WERI-Rb-1 (cell line): ENCODE results near the gene STOML1.

Source experiments
- DNase-seq: peaks from one replicate; pipeline ENCODE4 v3.0.0-alpha.2; 2020
- H3K27ac ChIP-seq: fragments of 250-450 bp; sonication (Bioruptor Pico); 2 replicates; pipeline ENCODE4 v1.5.1; 2020; ENCODE audit warnings: mild to moderate bottlenecking, moderate library complexity
- H3K27me3 ChIP-seq: fragments of 250-450 bp; sonication (Bioruptor Pico); 2 replicates; pipeline ENCODE4 v1.5.1; 2021; ENCODE audit warnings: mild to moderate bottlenecking, low read depth, moderate library complexity; ENCODE audit not compliant: insufficient read depth, severe bottlenecking
- H3K36me3 ChIP-seq: fragments of 250-450 bp; sonication (Bioruptor Pico); 2 replicates; pipeline ENCODE4 v1.5.1; 2020; ENCODE audit warnings: mild to moderate bottlenecking, moderate library complexity
- H3K4me3 ChIP-seq: 2 replicates; pipeline ENCODE4 v1.5.1; 2011; ENCODE audit warnings: low read depth, mild to moderate bottlenecking, control low read depth, low read length
- H3K9me3 ChIP-seq: fragments of 250-450 bp; sonication (Bioruptor Pico); 2 replicates; pipeline ENCODE4 v1.5.1; 2021; ENCODE audit warnings: mild to moderate bottlenecking, moderate library complexity; ENCODE audit not compliant: severe bottlenecking
- TF ChIP-seq, protein P1 (sequence below): IDR thresholded peaks from 2 replicates; pipeline ENCODE4 v1.5.1; 2011; ENCODE audit warnings: low read depth, mild to moderate bottlenecking, control low read depth, inconsistent platforms, low read length

Gene STOML1

DNA sequence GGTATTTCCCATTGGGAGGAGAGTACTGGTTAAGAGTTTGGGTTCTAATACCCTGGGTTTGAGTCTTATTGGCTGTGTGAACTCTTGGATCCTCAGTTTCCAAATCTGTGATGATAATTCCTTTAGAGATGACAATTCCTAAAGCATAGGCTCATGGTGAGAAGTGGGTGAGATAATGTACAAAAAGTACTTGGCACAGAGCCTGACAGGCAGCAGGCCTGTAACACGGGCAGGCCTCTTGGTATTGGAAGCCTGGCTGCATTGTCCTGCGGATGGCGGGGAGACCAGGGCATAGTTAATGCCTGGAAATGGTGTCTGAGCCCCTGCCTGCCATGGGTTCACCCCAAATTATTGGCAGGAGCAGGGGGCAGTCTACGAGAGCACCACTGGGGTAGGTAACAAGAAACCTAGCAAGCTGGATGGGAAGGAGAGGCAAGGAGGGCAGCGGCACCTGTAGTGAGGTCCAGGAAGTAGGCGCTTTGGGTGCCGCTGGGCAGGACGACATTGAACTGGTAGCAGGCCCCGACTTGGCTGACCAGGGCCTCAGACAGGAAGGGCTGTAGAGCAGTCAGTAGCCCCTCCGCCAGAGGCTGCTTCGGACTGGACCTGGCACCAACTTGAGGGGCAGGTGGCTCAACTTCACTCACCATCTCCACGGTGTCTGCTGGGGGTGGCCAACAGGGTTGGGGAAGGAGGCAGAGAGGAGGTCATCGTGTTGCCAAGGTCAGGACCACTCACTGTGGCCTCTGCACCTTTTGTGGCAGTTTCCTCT, 7.7 kb downstream of the STOML1 start:
- no peak for DNase-seq
- no peak overlapping the region for H3K4me3 ChIP-seq
- H3K9me3 ChIP-seq = no peaks in the 10 kb centered on the region
- TF ChIP-seq, protein P1, sequence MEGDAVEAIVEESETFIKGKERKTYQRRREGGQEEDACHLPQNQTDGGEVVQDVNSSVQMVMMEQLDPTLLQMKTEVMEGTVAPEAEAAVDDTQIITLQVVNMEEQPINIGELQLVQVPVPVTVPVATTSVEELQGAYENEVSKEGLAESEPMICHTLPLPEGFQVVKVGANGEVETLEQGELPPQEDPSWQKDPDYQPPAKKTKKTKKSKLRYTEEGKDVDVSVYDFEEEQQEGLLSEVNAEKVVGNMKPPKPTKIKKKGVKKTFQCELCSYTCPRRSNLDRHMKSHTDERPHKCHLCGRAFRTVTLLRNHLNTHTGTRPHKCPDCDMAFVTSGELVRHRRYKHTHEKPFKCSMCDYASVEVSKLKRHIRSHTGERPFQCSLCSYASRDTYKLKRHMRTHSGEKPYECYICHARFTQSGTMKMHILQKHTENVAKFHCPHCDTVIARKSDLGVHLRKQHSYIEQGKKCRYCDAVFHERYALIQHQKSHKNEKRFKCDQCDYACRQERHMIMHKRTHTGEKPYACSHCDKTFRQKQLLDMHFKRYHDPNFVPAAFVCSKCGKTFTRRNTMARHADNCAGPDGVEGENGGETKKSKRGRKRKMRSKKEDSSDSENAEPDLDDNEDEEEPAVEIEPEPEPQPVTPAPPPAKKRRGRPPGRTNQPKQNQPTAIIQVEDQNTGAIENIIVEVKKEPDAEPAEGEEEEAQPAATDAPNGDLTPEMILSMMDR = no peak
- no peaks in the 10 kb centered on the region for H3K27me3 ChIP-seq
- H3K36me3 ChIP-seq = no peaks in the 10 kb centered on the region
- H3K27ac ChIP-seq = no peak overlapping the region

DNA sequence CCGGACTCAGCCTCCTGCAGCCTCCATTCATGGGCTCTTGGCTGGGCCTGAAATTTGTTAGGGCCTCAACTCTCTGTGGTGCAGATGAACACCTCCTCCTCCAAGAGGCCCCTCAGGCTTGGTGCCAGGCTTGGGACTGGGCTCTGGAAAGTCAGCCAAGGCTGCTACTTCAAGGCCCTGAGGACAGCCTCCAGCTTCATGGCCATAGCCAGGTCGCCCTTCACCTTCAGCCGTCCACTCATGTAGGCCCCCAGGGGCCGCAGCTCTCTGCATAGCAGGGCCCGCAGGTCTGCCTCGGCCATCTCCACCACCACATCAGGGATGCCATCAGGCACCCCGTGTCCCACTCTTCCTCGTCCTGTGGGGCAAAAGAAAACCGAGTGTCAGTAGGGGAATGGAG, 8.3 kb downstream of the STOML1 start:
- no peak overlapping the region for H3K27ac ChIP-seq
- no peaks in the 10 kb centered on the region for H3K9me3 ChIP-seq
- no peaks in the 10 kb centered on the region for H3K27me3 ChIP-seq
- no peak for DNase-seq
- TF ChIP-seq, protein P1 = no peak
- no peaks in the 10 kb centered on the region for H3K36me3 ChIP-seq
- no peak overlapping the region for H3K4me3 ChIP-seq

DNA sequence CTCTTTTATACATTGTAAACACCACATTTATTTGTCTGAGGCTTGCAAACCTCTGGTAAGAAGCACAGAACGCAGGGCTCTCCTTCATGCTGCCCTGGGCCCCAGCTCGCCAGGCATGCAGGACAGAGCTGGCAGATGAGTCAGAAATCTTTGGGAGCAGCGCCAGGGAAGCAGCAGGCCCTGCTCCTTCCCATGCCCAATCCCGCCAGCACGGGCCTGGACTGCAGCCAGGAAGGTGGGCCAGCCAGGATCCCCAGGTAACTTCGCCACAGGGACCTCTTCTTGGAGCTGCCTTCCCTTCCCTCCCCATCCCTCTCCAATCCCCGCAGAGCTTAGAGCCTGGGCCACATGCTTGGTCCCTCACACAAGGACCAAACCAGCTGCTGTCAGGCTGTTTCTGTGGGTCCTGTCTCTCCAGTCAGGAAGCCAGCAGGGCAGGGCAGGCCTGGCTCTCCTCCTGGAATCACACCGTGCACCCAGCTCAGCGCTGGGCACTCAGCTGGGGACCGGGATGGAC, 8.8 kb downstream of the STOML1 start:
- H3K4me3 ChIP-seq = no peak overlapping the region
- no peak for DNase-seq
- no peaks in the 10 kb centered on the region for H3K9me3 ChIP-seq
- no peaks in the 10 kb centered on the region for H3K36me3 ChIP-seq
- TF ChIP-seq, protein P1 = no peak
- no peaks in the 10 kb centered on the region for H3K27me3 ChIP-seq
- no peak overlapping the region for H3K27ac ChIP-seq

DNA sequence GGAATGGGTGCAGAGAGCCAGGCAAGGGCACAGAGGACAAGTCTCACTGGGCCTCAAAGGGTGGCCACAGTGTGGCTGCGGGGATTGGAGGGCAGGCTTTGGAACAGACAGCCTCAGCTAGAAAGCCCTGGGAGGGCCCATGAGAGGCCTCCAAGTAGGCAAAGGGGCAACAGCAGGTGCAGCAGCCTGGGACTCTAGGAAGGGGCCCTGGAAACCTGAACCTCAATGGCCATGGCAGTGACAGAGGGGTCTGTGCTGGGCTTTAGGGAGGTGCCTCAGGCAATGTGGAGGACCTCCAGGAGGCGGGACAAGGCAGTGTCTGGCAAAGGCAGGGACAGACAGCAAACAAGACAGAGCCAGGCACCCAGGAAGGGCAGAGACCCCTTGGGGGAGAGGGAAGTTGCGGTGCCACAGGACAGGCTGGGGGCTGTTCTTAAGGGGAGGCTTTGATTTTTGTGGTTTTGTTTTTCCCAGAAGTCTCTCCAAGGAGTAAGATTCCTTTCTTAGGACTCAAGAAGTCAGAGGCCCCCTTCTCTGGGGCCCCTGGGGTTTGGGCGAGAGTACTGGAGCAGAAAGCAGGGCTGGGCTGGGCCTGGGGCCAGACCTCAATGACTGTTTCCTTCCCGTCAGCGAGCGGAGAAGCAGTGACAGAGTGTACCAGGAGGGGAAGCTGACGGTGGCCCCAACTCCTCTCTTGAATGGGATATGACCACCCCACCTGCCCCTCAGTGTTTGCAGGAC, 9.7 kb downstream of the STOML1 start:
- TF ChIP-seq, protein P1 = no peak
- Histone ChIP-seq H3K4me3 (no peak overlapping the region), H3K36me3 (no peaks in the 10 kb centered on the region), H3K9me3 (no peaks in the 10 kb centered on the region), H3K27ac (no peak overlapping the region; the same call in 1 of the 2 replicates), H3K27me3 (no peaks in the 10 kb centered on the region)
- DNase-seq = no peak

DNA sequence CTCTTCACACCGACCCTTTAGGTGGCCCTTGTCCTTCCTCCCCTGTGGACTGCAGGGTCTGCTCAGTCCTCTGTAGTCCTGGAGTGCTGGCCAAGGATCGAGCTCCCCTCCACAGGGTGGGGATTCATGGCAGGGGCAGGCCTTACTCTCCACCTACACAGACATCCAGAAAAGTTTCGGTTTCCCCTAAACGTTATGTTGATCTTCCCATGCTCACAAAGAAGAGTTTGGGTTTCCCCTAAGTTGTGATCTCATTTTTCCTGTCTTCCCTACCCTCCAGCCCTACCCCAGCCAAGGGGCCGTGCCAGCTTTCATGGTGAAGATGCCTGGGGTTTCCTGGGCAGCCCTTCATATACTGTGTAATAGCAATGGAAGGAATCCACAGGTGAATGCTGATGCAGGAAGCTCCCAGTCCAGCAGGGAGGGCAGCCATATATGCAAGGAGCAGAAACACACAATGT, 10.3 kb downstream of the STOML1 start:
- no peak overlapping the region; the same call in 1 of the 2 replicates for H3K27ac ChIP-seq
- TF ChIP-seq, protein P1 = no peak
- H3K27me3 ChIP-seq = no peaks in the 10 kb centered on the region
- no peak for DNase-seq
- H3K9me3 ChIP-seq = no peaks in the 10 kb centered on the region
- no peak overlapping the region for H3K4me3 ChIP-seq
- no peaks in the 10 kb centered on the region for H3K36me3 ChIP-seq
